ENCODE data around the gene ACTBL2.

GRCh38 chr5:57466544-57466943 is 16.1 kb downstream of the ACTBL2 start:
- no peak for TF ChIP-seq EZH2phosphoT487 (conservative IDR thresholded peaks at IDR 0.05; ENCODE audit: low read length)
- TF ChIP-seq, protein P1, sequence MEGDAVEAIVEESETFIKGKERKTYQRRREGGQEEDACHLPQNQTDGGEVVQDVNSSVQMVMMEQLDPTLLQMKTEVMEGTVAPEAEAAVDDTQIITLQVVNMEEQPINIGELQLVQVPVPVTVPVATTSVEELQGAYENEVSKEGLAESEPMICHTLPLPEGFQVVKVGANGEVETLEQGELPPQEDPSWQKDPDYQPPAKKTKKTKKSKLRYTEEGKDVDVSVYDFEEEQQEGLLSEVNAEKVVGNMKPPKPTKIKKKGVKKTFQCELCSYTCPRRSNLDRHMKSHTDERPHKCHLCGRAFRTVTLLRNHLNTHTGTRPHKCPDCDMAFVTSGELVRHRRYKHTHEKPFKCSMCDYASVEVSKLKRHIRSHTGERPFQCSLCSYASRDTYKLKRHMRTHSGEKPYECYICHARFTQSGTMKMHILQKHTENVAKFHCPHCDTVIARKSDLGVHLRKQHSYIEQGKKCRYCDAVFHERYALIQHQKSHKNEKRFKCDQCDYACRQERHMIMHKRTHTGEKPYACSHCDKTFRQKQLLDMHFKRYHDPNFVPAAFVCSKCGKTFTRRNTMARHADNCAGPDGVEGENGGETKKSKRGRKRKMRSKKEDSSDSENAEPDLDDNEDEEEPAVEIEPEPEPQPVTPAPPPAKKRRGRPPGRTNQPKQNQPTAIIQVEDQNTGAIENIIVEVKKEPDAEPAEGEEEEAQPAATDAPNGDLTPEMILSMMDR (IDR thresholded peaks at IDR 0.05; ENCODE audit: insufficient read depth, low read length, poor library complexity, severe bottlenecking) = no peak
